Measurements from ENCODE around the gene IQCN.

IQCN gene

GRCh38 chr19:18264137-18264854, 10.0 kb downstream of the IQCN start:
- TF ChIP-seq CTCF (IDR thresholded peaks at IDR 0.05; ENCODE audit: low read depth, low read length) = no peak
- no peak overlapping the region for H3K4me3 ChIP-seq (replicated peaks in 1 of 2; ENCODE audit: low read depth in 2 of 2, low read length in 2 of 2)
- no peak for DNase-seq (ENCODE audit: low read depth in 2 of 2)

GRCh38 chr19:18263324-18264136, 10.7 kb downstream of the IQCN start:
- no peak overlapping the region for H3K4me3 ChIP-seq (replicated peaks in 1 of 2; ENCODE audit: low read depth in 2 of 2, low read length in 2 of 2)
- no peak for DNase-seq (ENCODE audit: low read depth in 2 of 2)
- no peak for TF ChIP-seq CTCF (IDR thresholded peaks at IDR 0.05; ENCODE audit: low read depth, low read length)

- peak in 1 of 2 donors; percentile 31 for DNase-seq (ENCODE audit: low read depth in 2 of 2)
- TF ChIP-seq CTCF (IDR thresholded peaks at IDR 0.05; ENCODE audit: low read depth, low read length) = no peak
- H3K4me3 ChIP-seq (replicated peaks in 1 of 2; ENCODE audit: low read depth in 2 of 2, low read length in 2 of 2) = no peak overlapping the region
These were observed 11.3 kb downstream of the IQCN start for GRCh38 chr19:18262917-18263316.

- no peak for DNase-seq (ENCODE audit: low read depth in 2 of 2)
- TF ChIP-seq CTCF (IDR thresholded peaks at IDR 0.05; ENCODE audit: low read depth, low read length) = no peak
- no peak overlapping the region for H3K4me3 ChIP-seq (replicated peaks in 1 of 2; ENCODE audit: low read depth in 2 of 2, low read length in 2 of 2)
These were observed 12.1 kb downstream of the IQCN start for GRCh38 chr19:18262144-18262543.

GRCh38 chr19:18261474-18261873, 12.8 kb downstream of the IQCN start:
- H3K4me3 ChIP-seq (replicated peaks in 1 of 2; ENCODE audit: low read depth in 2 of 2, low read length in 2 of 2) = no peak overlapping the region

GRCh38 chr19:18259893-18260292, 14.4 kb downstream of the IQCN start:
- no peak overlapping the region for H3K4me3 ChIP-seq (replicated peaks in 1 of 2; ENCODE audit: low read depth in 2 of 2, low read length in 2 of 2)
- DNase-seq (ENCODE audit: low read depth in 2 of 2) = peak in 1 of 2 donors; percentile 89
- no peak for TF ChIP-seq CTCF (IDR thresholded peaks at IDR 0.05; ENCODE audit: low read depth, low read length)

More at GRCh38 chr19:18261474-18261873, 12.8 kb downstream of the IQCN start:
- no peak for DNase-seq (ENCODE audit: low read depth in 2 of 2)
- no peak for TF ChIP-seq CTCF (IDR thresholded peaks at IDR 0.05; ENCODE audit: low read depth, low read length)
